ENCODE data around the gene OPCML.

GRCh38 chr11:132445859-132446291 lies 1086.4 kb downstream of the OPCML start:
- no peak for TF ChIP-seq CTCF (IDR thresholded peaks at IDR 0.05)
- TF ChIP-seq POLR2A (IDR thresholded peaks at IDR 0.05), result no peak
